HG03196 (cell line): ENCODE data around the gene GLO1.

Source experiments
- ATAC-seq: cut with Tn5 transposase; IDR thresholded peaks from one replicate; pipeline ENCODE4 v1.9.1; 2021; ENCODE audit not compliant: unreplicated experiment

The GLO1 gene

DNA sequence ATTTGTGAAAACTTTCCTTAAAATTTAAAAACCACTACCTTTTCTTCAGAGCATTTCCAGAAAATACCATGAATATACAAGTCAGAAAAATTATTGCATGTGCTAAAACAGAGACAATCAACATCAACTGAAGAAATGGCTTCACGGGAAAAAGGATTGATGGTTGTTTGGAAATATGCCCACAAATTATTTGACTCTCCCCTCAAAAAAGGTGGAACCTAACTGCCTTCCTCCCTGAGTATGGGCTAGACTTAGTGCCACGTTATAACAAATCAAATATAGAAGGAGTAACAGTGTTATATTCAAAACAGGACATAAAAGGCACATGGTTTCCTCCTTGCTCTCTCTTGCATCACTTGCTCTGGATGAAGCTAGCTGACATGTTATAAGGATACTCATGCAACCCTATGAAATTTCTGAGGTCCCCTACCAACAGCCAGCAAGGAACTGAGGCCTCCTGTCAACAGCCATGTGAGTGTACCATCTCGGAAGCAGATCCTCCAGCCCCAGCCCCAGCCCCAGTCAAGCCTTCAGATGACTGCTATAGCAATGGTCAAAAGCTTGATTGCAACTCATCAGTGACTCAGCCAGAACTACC lies 71.7 kb downstream of the GLO1 start:
- no peak for ATAC-seq
